A549 (cell line): ENCODE measurements around the gene GRIN2D.

ENCODE experiments used
- CBX2 ChIP-seq: fragments of 200-600 bp; sonication (generic); IDR thresholded peaks from 2 replicates; pipeline ENCODE4 v1.6.1; 2016; ENCODE audit warnings: low read depth, mild to moderate bottlenecking, borderline replicate concordance
- CHD2 ChIP-seq: fragments of 150-350 bp; IDR thresholded peaks from 2 replicates; pipeline ENCODE4 v1.6.1; 2014; ENCODE audit warnings: low read length; ENCODE audit not compliant: partially characterized antibody
- CTCF ChIP-seq: fragments of >200 bp; sonication (Bioruptor Twin); formaldehyde crosslinking; IDR thresholded peaks from 3 replicates; pipeline ENCODE4 v1.5.1; 2016
- JUNB ChIP-seq: fragments of >200 bp; sonication (Bioruptor Twin); formaldehyde crosslinking; IDR thresholded peaks from 2 replicates; pipeline ENCODE4 v1.6.1; 2016
- KDM1A ChIP-seq: fragments of 200-600 bp; sonication (generic); IDR thresholded peaks from 2 replicates; pipeline ENCODE4 v1.6.1; 2016; ENCODE audit warnings: low read depth, mild to moderate bottlenecking
- MAX ChIP-seq: IDR thresholded peaks from 2 replicates; pipeline ENCODE4 v1.6.1; 2012
- PBX3 ChIP-seq: IDR thresholded peaks from 2 replicates; pipeline ENCODE4 v1.6.1; 2012
- POLR2A ChIP-seq: IDR thresholded peaks from 2 replicates; pipeline ENCODE4 v1.6.1; 2012; ENCODE audit warnings: mild to moderate bottlenecking, low read length
- RAD21 ChIP-seq, 2 experiments: fragments of >200 bp in 1 of 2; sonication (Bioruptor Twin) in 1 of 2; formaldehyde crosslinking in 1 of 2; IDR thresholded peaks in 1 of 2; conservative IDR thresholded peaks in 1 of 2; 2 replicates in 1 of 2; 3 replicates in 1 of 2; pipeline ENCODE4 v1.6.1; 2012 to 2018; ENCODE audit warnings: inconsistent platforms in 1 of 2
- SMC3 ChIP-seq: fragments of >200 bp; sonication (Bioruptor Twin); formaldehyde crosslinking; IDR thresholded peaks from 3 replicates; pipeline ENCODE4 v1.6.1; 2018; ENCODE audit warnings: inconsistent platforms

- TF ChIP-seq JUNB (no peak), CHD2 (no peak), RAD21 (conservative IDR thresholded peaks at IDR 0.05 in 1 of 2, IDR thresholded peaks at IDR 0.05 in 1 of 2) (peak; percentile 31 to 47; a peak in 4 of 5 replicates), SMC3 (peak; percentile 60), KDM1A (no peak), PBX3 (no peak), POLR2A (peak; percentile 72), CTCF (peak; percentile 90), MAX (no peak; the same call in 1 of the 2 replicates), CBX2 (no peak)
Measured at GRCh38 chr19:48391100-48392005, 2.1 kb upstream of the GRIN2D start, which contains the start of gene KDELR1.
